H1 (cell line): Measurements from ENCODE around the gene ADGRB3. TPM values are rescaled to one million over a fixed set of nuclear protein-coding genes. Genes with fewer than 3 reads are reported as not detected.
"Not testable (repeated sequence)": the region's sequence is repeated elsewhere in the genome, so short reads cannot be mapped to it uniquely, and the experiment has no call there.

ENCODE experiments used
- CTCF ChIA-PET: fragments of 300-600 bp; sonication (Branson Sonifier 250); formaldehyde crosslinking; loops from one replicate; lab custom pipeline; 2021; ENCODE audit not compliant: partially characterized antibody; lab: Charles Lee
- POLR2A ChIA-PET: fragments of 300-600 bp; sonication (Branson Sonifier 250); formaldehyde crosslinking; loops from one replicate; lab custom pipeline; 2021; ENCODE audit warnings: inconsistent platforms; ENCODE audit not compliant: partially characterized antibody; lab: Charles Lee
- DNase-seq, 2 experiments: peaks; one replicate each; pipeline versions ENCODE4 v3.0.0 to v3.0.0-alpha.2; 2010 to 2022; ENCODE audit warnings: low spot score in 2 of 2, low read depth in 1 of 2, mixed read lengths in 1 of 2
- FAIRE-seq: peaks from 2 replicates; lab custom pipeline; 2011; peaks lifted over from hg19 to GRCh38; lab: Jason Lieb, UNC
- H2AFZ ChIP-seq: 2 replicates; pipeline ENCODE4 v1.8.1; 2012; ENCODE audit warnings: low read length, inconsistent platforms
- H2AK5ac ChIP-seq: 2 replicates; pipeline ENCODE4 v1.6.1; 2013; ENCODE audit warnings: low read depth, low read length
- H2BK120ac ChIP-seq: replicated peaks from 2 replicates; pipeline ENCODE3; 2013; ENCODE audit warnings: low read depth, low read length, inconsistent platforms
- H2BK12ac ChIP-seq: 2 replicates; pipeline ENCODE4 v1.6.1; 2013; ENCODE audit warnings: low read depth, low read length
- H2BK15ac ChIP-seq: 2 replicates; pipeline ENCODE4 v1.6.1; 2013; ENCODE audit warnings: low read length
- H2BK20ac ChIP-seq: 2 replicates; pipeline ENCODE4 v1.6.1; 2013; ENCODE audit warnings: low read length
- H2BK5ac ChIP-seq: 2 replicates; pipeline ENCODE4 v1.6.1; 2013; ENCODE audit warnings: low read depth, low read length
- H3K14ac ChIP-seq: 2 replicates; pipeline ENCODE4 v1.6.1; 2013; ENCODE audit warnings: inconsistent platforms; ENCODE audit not compliant: insufficient read length
- H3K18ac ChIP-seq: 2 replicates; pipeline ENCODE4 v1.6.1; 2013; ENCODE audit warnings: low read length; ENCODE audit errors: extremely low read depth
- H3K23ac ChIP-seq: 2 replicates; pipeline ENCODE4 v1.6.1; 2013; ENCODE audit warnings: inconsistent platforms; ENCODE audit not compliant: insufficient read length
- H3K23me2 ChIP-seq: 2 replicates; pipeline ENCODE4 v1.6.1; 2013; ENCODE audit warnings: low read depth, low read length
- H3K27ac ChIP-seq: 2 replicates; pipeline ENCODE4 v1.6.1; 2011; ENCODE audit warnings: low read depth, low read length, inconsistent platforms
- H3K27me3 ChIP-seq, 4 experiments: replicated peaks in 1 of 4; 1 replicate in 1 of 4; 2 replicates in 3 of 4; pipeline versions ENCODE4 v1.6.1 to v1.8.1; 2011 to 2013; ENCODE audit warnings: low read length in 3 of 4, mild to moderate bottlenecking in 3 of 4, inconsistent platforms in 2 of 4, mixed read lengths in 2 of 4, moderate library complexity in 1 of 4; ENCODE audit not compliant: control insufficient read depth in 3 of 4, insufficient read depth in 3 of 4; ENCODE audit errors: extremely low read depth in 1 of 4
- H3K36me3 ChIP-seq, 4 experiments: 2 replicates each; pipeline versions ENCODE4 v1.6.1 to v1.8.1; 2011 to 2013; ENCODE audit warnings: mild to moderate bottlenecking in 4 of 4, low read length in 3 of 4, moderate library complexity in 2 of 4, control low read depth in 1 of 4, inconsistent platforms in 1 of 4; ENCODE audit not compliant: insufficient read depth in 4 of 4, control insufficient read depth in 2 of 4
- H3K4ac ChIP-seq: replicated peaks from 2 replicates; pipeline ENCODE3; 2013; ENCODE audit warnings: low read length, low read depth, mixed read lengths, inconsistent platforms; ENCODE audit not compliant: insufficient read length
- H3K4me1 ChIP-seq, 4 experiments: replicated peaks in 1 of 4; 1 replicate in 1 of 4; 2 replicates in 3 of 4; pipeline versions ENCODE4 v1.6.1 to v1.8.1; 2011 to 2013; ENCODE audit warnings: low read length in 3 of 4, inconsistent platforms in 2 of 4, mixed read lengths in 1 of 4; ENCODE audit not compliant: insufficient read depth in 4 of 4, control insufficient read depth in 3 of 4
- H3K4me2 ChIP-seq, 2 experiments: 2 replicates each; pipeline versions ENCODE4 v1.6.1 to v1.8.1; 2011 to 2013; ENCODE audit warnings: low read depth in 2 of 2, low read length in 2 of 2, control low read depth in 1 of 2, inconsistent platforms in 1 of 2, mild to moderate bottlenecking in 1 of 2; ENCODE audit not compliant: insufficient read depth in 1 of 2
- H3K4me3 ChIP-seq, 4 experiments: fragments of 200-600, 300-600 bp in 1 of 4; sonication (generic), shearing (Covaris generic), sonication (Bioruptor Twin) in 1 of 4; 2 replicates each; pipeline versions ENCODE4 v1.5.1 to v1.8.1; 2011 to 2016; ENCODE audit warnings: low read length in 4 of 4, low read depth in 3 of 4, control low read depth in 2 of 4, inconsistent platforms in 2 of 4, mild to moderate bottlenecking in 2 of 4, mixed read lengths in 1 of 4, moderate library complexity in 1 of 4; ENCODE audit not compliant: insufficient read depth in 2 of 4; ENCODE audit errors: extremely low read depth in 1 of 4
- H3K56ac ChIP-seq: replicated peaks from 2 replicates; pipeline ENCODE3; 2013; ENCODE audit warnings: low read depth, mild to moderate bottlenecking, mixed read lengths, low read length, inconsistent platforms; ENCODE audit not compliant: insufficient read length
- H3K79me1 ChIP-seq: 2 replicates; pipeline ENCODE4 v1.6.1; 2013; ENCODE audit warnings: low read depth, low read length, control low read depth
- H3K79me2 ChIP-seq, 2 experiments: 2 replicates each; pipeline versions ENCODE4 v1.6.1 to v1.8.1; 2012 to 2013; ENCODE audit warnings: low read length in 2 of 2, mild to moderate bottlenecking in 2 of 2, inconsistent platforms in 1 of 2; ENCODE audit not compliant: insufficient read depth in 2 of 2, control insufficient read depth in 1 of 2
- H3K9ac ChIP-seq, 4 experiments: replicated peaks in 1 of 4; 1 replicate in 1 of 4; 2 replicates in 3 of 4; pipeline versions ENCODE4 v1.6.1 to v1.8.1; 2011 to 2013; ENCODE audit warnings: low read depth in 3 of 4, low read length in 3 of 4, control low read depth in 2 of 4, mild to moderate bottlenecking in 2 of 4, moderate library complexity in 2 of 4, inconsistent platforms in 1 of 4; ENCODE audit errors: extremely low read depth in 1 of 4
- H3K9me3 ChIP-seq, 2 experiments: 2 replicates each; pipeline versions ENCODE4 v1.6.1 to v1.8.1; 2012 to 2013; ENCODE audit warnings: mild to moderate bottlenecking in 2 of 2, moderate library complexity in 2 of 2, control low read depth in 1 of 2, inconsistent platforms in 1 of 2, low read depth in 1 of 2, low read length in 1 of 2, mixed read lengths in 1 of 2; ENCODE audit not compliant: insufficient read depth in 2 of 2
- H4K20me1 ChIP-seq, 2 experiments: replicated peaks in 1 of 2; 2 replicates each; pipeline versions ENCODE3 to v1.8.1; 2011 to 2013; ENCODE audit warnings: inconsistent platforms in 2 of 2, low read length in 2 of 2, mild to moderate bottlenecking in 1 of 2; ENCODE audit not compliant: insufficient read depth in 2 of 2, control insufficient read depth in 1 of 2
- H4K5ac ChIP-seq: 2 replicates; pipeline ENCODE4 v1.6.1; 2013; ENCODE audit warnings: low read length, low read depth, mixed read lengths, inconsistent platforms; ENCODE audit not compliant: insufficient read length
- H4K8ac ChIP-seq: 2 replicates; pipeline ENCODE4 v1.8.0; 2013; ENCODE audit warnings: mild to moderate bottlenecking, moderate library complexity, low read length, inconsistent platforms; ENCODE audit not compliant: insufficient read depth; ENCODE audit errors: extremely low read depth
- H4K91ac ChIP-seq: replicated peaks from 2 replicates; pipeline ENCODE3; 2013; ENCODE audit warnings: low read length, mixed read lengths, inconsistent platforms; ENCODE audit not compliant: insufficient read length
- WGBS, 2 experiments: shearing (Covaris generic) in 1 of 2; methylation state at CpG; one replicate each; pipeline versions ENCODE4 v1.1.6 to v1.1.7; 2013 to 2015; ENCODE audit warnings: low lambda C conversion rate in 2 of 2, mixed read lengths in 2 of 2, inconsistent platforms in 1 of 2, low coverage in 1 of 2, missing lambda C conversion rate in 1 of 2; ENCODE audit not compliant: insufficient replicate concordance in 2 of 2, insufficient coverage in 1 of 2, insufficient read length in 1 of 2; ENCODE audit errors: extremely low coverage in 1 of 2, missing lambda C conversion rate in 1 of 2; 5-methylcytosine and 5-hydroxymethylcytosine counted together
- polyA plus RNA-seq, 7 experiments: library from polyadenylated mRNA; depleted of rRNA in 3 of 7; stranded (reverse) in 5 of 7; unstranded in 2 of 7; fragments of >200 nt in 5 of 7; fragments of 200-250 nt in 2 of 7; gene quantifications; 1 replicate in 5 of 7; 2 replicates in 1 of 7; 4 replicates in 1 of 7; pipeline versions ENCODE4 v1.2.1 to v1.2.3, GENCODE V29; 2011 to 2013; ENCODE audit warnings: missing spikeins in 2 of 7, mixed read lengths in 2 of 7
- total RNA-seq: library from RNA; stranded (reverse); fragmentation: NEBNext Ultra II Directional; extraction: Animal tissue kit (Norgen Biotek cat#: 25700); gene quantifications from 2 replicates; pipeline ENCODE4 v1.2.1, GENCODE V29; 2021
- TF ChIP-seq, protein P1 (sequence below), 3 experiments: IDR thresholded peaks; 1 replicate in 2 of 3; 2 replicates in 1 of 3; pipeline versions ENCODE4 v1.5.1 to v1.6.1; 2011; ENCODE audit warnings: low read length in 3 of 3, mild to moderate bottlenecking in 3 of 3, inconsistent platforms in 2 of 3, low read depth in 1 of 3, moderate library complexity in 1 of 3; ENCODE audit not compliant: insufficient read depth in 1 of 3; ENCODE audit errors: control extremely low read depth in 1 of 3
- TF ChIP-seq, protein P2 (sequence below): IDR thresholded peaks from 2 replicates; pipeline ENCODE4 v1.6.1; 2012; ENCODE audit warnings: inconsistent platforms

The ADGRB3 gene
- total and polyA plus RNA-seq, 2 of the 8 experiments (the other 6 are each of a cell fraction or from before 2014, with no cell fraction given): 0.35 to 1.2 TPM

- TF ChIP-seq, protein P1, sequence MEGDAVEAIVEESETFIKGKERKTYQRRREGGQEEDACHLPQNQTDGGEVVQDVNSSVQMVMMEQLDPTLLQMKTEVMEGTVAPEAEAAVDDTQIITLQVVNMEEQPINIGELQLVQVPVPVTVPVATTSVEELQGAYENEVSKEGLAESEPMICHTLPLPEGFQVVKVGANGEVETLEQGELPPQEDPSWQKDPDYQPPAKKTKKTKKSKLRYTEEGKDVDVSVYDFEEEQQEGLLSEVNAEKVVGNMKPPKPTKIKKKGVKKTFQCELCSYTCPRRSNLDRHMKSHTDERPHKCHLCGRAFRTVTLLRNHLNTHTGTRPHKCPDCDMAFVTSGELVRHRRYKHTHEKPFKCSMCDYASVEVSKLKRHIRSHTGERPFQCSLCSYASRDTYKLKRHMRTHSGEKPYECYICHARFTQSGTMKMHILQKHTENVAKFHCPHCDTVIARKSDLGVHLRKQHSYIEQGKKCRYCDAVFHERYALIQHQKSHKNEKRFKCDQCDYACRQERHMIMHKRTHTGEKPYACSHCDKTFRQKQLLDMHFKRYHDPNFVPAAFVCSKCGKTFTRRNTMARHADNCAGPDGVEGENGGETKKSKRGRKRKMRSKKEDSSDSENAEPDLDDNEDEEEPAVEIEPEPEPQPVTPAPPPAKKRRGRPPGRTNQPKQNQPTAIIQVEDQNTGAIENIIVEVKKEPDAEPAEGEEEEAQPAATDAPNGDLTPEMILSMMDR (IDR thresholded peaks at IDR 0.05; ENCODE audit: control extremely low read depth in 1 of 3, insufficient read depth in 1 of 3, low read depth in 1 of 3, low read length in 3 of 3): no peak
- TF ChIP-seq, protein P2, sequence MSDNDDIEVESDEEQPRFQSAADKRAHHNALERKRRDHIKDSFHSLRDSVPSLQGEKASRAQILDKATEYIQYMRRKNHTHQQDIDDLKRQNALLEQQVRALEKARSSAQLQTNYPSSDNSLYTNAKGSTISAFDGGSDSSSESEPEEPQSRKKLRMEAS: no peak
- TF ChIP-seq, all 59 proteins: peak for 0
Measured at GRCh38 chr6:68675548-68675947, 40.5 kb downstream of the ADGRB3 start (continued).

DNA sequence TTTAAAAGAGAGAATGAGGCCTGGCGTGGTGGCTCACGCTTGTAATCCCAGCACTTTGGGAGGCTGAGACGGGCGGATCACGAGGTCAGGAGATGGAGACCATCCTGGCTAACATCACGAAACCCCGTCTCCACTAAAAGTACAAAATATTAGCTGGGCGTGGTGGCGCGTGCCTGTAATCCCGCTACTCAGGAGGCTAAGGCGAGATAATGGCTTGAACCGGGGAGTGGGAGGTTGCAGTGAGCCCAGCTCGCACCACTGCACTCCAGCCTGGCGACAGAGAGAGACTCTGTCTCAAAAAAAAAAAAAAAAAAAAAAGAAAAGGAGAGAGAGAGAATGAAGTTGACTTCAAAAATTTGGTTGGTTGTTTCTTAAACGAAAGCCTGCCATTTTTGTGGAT is 41.0 kb downstream of the ADGRB3 start:
- H4K91ac ChIP-seq, H2AK5ac ChIP-seq, H3K27ac ChIP-seq, H3K4me1 ChIP-seq, H3K14ac ChIP-seq, H3K23ac ChIP-seq, H3K36me3 ChIP-seq, H4K5ac ChIP-seq, H3K18ac ChIP-seq, CTCF ChIA-PET, H3K4me2 ChIP-seq, H3K79me1 ChIP-seq, H2BK15ac ChIP-seq, POLR2A ChIA-PET, H3K9ac ChIP-seq, H4K20me1 ChIP-seq, H3K56ac ChIP-seq, H2BK20ac ChIP-seq, H2BK12ac ChIP-seq, DNase-seq, FAIRE-seq, H3K23me2 ChIP-seq, H2BK120ac ChIP-seq, H3K79me2 ChIP-seq, H3K9me3 ChIP-seq, H2AFZ ChIP-seq, H3K4me3 ChIP-seq, H3K27me3 ChIP-seq, H4K8ac ChIP-seq, H2BK5ac ChIP-seq, H3K4ac ChIP-seq: not testable (repeated sequence)
- WGBS, 2 experiments: 94% methylated on average over 14 of the region's 16 CpGs; no CpG with 5 or more reads in 1 of the 2 experiments
